Activated CD8-positive, alpha-beta memory T cell treated with anti-CD3 and anti-CD28 coated beads, Interleukin-2, amount 50 U/mL, for 24 hours (primary cell): Measurements from ENCODE around the gene PEA15.

Experiments used
- DNase-seq: peaks from one replicate; pipeline ENCODE4 v3.0.0-alpha.2; 2020; ENCODE audit errors: extremely low read depth

The PEA15 gene

DNA sequence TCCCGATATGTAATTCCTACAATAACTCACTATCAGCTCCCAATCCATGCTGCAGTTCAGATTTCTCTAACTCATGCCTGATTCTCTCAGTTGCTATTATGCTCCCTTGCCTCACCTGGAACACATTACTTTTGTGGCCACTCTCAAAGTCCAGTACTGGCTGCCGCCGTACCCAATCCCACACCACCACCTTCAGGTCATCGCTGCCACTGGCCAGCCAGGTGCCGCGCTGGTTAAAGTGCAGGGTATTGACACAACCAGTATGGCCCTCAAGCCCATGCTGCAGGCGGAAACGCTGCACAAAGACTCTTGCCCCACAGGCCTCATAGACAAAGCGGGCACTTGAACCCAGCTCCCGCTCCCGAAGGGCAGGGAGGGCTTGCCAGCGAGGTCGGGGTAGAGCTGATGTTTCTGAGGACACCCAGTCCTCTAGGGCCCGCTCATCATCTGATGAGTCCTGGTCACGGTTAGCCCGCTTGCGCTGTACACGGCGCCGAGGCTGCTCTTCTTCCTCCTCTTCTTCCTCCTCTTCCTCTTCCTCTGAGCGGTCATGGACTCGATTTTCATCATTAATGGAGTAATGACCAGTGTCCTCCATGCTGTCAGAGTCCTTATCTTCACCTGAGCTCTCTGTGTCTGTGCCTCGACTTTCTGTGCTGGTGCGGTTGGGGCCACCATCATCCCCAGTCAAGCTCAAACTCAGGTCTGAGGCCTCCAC lies 34.6 kb downstream of the PEA15 start:
- DNase-seq = no peak

DNA sequence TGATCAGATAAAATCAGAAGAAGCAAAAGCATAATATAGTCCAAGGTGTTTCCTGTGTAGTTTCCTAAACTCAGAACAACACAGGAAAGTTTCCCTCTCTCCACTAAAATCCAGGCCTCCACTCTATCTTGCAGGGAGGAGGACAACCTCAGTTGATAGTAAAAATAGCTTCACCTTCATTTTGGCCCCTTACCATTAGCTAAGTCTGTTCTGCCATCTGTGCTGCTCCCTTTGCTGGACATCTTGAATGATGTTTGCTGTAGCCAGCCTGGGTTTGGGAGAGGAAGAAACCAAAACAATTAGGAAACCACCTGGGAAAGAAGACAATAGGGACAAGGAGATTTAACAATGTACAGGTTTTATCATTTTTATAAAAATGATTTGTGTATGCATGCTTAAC lies 38.6 kb downstream of the PEA15 start:
- DNase-seq = no peak

DNA sequence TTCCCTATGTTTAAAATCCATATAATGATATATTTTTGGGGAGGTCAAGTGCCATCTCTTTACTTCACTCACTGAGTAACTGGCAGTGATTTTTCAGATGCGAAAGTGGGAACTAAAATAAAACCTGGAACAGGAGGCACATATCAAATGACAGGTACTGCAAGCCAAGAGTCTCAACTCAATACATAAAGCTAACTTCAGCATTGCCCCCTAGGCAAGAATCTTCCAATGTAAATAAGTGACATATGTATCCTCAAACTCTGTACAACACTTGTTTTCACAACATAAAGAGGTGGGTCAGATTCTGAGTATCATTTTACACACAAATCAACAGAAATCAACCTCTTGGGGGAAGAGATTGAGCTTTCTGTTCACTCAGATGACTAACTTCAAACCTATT lies 39.0 kb downstream of the PEA15 start:
- no peak for DNase-seq

DNA sequence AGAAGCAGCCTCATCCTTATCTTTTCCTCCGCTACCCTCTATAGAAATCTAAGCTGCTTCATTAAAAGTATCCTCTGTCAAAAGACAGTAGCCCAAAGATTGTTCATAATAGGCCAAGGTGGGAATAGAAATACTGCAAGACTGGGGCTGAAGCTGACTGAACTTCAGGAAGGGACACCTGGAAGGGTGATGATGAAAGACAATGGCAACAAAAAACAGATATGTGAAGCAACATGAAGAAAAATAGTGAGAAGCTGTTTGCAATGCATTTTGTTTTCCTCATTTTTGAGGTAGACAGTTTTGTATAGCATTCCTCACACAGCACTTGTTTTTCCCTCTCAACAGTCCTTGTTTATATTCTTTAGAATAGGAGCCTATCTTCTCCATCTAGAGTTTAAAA lies 40.2 kb downstream of the PEA15 start:
- DNase-seq = no peak

DNA sequence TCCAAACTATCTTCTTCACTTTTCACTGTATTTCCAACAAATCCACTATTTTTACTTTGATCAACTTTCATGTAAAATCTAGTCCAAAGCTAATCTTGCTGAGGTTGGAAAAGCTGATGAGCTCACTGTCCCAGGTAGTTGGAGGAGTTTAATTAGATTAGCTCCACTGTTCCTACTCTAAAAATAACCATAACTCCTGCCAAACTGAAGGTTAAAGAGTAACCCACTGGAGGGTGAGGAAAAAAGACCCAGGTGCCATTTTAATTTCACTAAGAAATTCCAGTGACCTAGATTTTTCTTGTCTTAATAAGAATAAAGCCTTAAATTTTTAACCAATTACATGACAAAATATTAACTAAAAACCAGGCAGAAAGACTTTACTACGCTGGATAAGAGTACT lies 41.9 kb downstream of the PEA15 start:
- DNase-seq = no peak

DNA sequence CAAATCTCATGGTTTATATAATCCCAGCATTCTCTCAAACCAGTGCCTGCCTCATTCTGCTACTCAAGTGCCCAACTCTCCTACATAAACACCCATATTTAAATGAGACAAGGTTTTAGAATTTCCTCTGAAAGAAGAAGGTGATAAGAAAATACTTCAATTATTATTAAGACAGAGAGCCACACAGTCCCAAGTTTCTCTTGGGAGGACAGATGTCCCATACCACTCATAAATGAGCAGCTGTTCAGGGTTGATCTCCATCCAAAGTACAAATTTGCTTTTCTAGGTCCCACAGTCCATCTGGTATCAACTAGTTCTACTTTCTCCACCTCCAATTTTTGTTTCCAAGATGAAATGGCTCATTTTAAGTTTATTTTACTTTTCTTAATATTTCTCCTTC lies 45.8 kb downstream of the PEA15 start:
- DNase-seq = no peak

DNA sequence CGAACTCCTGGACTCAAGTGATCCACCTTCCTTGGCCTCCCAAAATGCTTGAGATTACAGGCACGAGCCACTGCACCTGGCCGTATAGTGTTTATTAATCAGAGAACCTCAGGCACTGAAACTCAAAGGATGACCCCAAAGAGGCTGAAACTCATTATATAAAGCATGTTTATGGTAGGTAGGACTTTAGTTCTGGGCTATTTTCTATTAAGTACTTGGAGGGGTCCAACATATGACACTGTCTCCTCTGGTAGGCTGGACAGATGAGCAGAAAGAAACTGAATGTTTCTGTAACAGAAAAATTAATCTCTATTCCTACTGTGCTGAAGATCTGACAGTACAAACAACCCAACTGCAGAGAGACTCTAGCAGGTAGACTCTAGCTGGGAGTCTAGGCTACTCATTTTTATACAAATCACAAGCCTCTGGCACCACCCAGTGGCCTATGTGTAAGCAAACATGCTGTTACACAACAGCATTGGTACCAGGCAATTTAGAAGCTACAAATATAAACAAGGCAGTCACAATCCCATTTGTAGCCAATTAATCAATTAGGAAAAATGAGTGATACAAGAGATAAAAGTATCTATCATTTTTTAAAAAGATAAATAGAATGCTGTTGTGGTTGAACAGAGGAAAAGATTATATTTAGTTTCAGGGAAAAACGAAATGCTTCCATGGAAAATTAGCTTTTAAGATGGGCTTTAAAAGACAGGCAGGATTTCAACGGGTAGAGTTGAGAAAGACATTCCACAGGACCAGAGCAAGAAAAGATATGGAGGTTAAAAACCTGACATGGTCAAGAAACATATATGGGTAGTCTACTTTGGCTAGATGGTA lies 46.7 kb downstream of the PEA15 start:
- no peak for DNase-seq

DNA sequence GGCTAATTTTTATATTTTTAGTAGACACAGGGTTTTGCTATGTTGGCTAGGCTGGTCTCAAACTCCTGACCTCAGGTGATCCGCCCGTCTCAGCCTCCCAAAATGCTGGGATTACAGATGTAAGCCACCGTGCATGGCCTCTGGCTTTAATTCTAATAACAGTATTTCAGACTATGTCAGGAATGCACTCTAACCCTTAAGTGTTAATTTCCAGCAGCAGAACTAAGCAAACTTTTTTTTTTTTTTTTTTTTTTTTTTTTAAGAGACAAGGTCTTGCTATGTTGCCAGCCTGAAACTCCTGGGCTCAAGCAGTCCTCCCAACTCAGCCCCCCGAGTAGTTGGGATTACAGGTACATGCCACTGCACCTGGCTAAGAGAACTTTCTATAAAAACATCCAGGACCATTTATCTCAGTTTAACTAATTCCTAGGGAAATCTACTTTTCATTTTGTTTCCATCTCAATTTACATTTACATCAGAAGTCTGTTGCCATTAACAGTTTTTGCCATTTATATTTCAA lies 50.7 kb downstream of the PEA15 start:
- DNase-seq = no peak

DNA sequence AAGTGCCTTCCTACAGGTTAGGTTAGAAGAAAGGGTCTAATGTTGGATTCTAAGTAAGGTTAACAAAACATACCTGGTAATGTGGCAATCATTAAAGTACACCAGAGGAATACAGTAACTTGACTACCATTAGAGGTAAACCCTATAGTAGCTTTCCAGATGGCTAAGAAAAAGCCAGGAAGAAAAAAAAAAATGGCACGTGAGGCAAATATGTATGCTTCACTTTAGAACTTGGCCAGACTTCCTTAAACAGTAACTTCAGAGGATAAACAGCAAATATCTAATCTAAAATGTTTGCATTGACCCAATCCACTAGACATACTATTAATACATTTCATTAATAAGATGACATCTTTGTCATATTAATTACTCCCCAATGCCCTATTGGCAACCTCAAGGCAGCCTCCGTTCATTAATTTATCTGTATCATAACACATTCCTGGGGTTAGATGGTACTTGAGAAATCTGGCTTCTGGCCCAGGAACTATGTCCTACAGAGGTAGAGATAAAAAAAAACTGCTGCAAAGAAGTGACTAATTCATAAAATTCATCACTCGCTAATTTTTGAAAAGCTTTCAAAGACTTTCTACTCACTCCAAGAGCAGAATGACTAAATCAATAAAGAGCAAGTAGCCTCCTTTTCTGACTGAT lies 51.3 kb downstream of the PEA15 start:
- DNase-seq = no peak

DNA sequence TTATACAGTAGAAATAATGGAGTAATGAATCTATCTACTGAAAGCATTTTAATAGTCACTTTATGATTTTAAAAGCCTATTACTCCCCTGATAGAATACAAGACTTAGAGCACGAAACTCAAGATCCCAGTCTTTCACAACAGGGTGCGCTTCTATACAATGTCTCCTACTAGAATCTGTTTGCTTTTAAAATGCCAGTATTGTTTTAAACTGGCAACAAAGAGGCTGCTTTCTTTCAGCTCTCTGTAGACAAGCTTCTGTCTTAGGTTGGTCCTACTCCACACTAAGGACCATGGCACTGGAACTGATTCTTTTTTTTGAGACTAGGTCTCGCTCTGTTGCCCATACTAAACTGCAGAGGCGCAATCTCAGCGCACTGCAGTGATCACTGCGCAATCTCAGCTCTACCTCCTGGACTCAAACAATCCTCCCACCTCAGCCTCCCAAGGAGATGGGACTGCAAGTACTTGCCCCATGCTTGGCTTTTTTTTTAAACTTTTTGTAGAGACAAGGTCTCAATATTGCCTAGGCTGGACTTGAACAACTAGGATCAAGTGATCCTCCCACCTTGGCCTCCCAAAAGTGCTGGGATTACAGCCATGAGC lies 52.3 kb downstream of the PEA15 start:
- no peak for DNase-seq

DNA sequence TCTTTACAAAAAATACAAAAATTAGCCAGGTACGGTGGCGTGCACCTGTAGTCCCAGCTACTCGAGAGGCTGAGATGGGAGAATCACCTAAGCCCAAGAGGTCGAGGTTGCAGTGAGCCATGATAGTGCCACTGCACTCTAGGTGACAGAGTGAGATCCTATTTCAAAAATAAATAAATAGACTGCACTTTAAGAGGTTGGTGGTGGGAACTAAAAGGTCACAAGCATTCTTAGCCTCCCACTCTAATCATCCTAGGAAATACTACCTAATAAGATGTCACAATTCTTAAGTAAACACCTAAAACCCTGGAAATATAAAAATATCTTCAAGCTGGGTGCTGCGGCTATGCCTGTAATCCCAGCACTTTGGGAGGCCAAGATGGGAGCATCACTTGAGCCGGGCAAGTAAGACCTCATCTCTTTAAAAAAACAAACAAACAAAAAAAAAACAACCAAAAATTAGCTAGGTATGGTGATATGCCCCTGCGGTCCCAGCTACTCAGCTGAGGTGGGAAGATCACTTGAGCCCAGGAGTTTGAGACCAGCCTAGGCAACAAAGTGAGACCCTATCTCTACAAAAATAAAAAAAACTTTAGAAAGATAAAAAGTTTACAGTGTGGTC lies 53.1 kb downstream of the PEA15 start:
- no peak for DNase-seq

DNA sequence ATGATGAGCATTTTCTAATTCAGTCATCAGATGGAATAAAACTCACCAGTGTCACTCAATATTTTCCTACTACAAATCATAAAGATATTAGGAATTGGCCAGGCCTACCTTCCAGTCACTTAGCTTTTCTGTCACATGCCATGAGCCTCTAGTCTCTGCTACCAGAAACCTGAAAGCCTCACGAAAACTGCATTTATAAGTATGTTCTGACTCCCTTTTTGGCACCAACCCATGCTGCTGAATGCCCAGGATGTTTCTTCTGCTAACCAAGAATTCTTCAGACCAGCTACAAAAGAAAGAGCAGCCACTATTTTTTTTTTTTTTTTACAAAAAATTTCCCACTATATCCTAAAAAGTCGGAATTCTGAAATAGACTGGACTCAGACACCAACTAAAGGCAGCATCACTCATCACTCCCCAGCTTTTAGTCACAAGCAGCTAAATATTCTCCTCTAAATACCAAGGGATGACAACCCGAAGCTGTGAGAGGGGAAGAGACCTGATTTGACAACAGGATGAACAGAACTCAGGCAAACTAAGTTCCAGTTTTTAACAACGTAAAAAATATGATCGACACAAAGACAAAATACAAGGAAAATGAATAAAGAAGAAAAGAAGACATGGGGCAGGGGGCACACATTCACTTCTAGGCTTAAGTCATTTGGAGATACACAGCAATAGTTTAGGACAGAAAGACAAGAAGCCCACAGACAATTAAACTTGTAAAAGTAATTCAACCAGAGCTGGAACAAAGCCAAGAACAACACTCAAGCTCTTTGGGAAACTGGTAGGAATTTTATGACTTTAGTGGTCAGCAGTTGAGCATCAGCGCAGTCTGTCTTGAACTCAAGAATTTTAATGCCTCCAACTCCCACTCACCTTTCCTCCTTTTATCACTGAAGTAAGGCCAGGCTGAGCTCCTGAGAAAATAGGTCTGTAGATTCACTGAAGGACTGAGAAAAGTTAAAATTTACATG lies 55.5 kb downstream of the PEA15 start:
- DNase-seq = no peak

DNA sequence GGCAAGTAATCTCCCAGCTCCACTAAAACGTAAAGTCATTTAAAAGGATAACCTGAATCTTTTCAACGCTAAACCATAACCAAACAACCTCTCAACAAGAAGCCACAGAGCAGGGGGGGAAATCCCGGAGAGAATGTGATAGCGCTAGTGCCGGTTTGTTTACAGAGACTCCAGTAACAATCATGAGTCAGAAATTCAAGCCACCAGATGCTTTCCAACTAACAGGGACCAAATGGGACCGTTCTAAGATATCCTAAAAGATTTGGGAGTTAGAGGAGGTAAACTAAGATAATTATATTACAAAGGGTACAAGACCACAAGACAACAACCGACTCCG lies 56.3 kb downstream of the PEA15 start:
- DNase-seq = peak; percentile 52

DNA sequence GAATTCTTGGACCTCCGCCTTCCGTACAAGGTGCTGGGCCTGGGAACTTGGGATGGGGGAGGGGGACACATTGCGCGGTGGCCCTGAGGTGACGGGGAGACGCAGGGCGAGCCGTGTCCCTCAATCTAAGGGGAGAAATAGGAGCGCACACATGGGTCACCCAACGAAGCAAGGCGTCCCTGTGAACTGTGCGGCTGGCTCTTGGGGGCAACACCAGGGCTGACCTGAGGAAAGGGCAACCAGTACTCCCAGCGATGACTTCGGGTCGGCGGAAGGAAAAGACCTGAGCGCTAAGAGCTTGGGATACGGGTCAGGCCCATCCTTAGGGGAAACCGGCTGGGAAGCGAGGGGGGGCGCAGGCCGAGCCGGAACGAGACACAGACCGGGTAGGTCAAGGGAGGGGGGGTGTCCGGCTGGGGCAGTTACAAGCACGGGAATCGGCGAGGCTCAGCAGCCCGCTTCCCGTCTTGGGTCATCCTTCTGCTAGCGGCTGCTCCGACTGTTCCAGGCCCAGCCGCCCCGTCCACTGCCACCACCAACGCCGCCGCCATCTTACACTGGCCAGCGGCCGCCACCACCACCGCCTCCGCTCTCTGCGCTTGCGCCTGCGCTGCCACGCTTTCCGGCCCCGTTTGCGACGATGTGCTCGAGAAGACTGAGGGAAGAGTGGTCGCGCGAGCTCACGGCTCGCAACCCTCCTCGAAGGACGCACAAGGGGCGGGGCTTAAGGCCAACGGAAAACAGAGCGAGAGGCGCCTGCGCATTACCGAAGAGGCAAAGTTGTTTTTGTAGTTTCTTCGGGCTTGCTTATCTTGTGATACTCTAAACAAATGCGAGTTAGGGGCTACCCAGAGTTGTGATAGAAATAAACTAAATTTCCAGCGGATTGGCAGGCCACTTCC lies 57.0 kb downstream of the PEA15 start, which contains the start of gene DCAF8:
DCAF8 (minus strand) TSS at position 657 of the 902 bp plus-strand sequence. CDS start 18,541 bp downstream, outside the sequence.
- peak; percentile 96 for DNase-seq

DNA sequence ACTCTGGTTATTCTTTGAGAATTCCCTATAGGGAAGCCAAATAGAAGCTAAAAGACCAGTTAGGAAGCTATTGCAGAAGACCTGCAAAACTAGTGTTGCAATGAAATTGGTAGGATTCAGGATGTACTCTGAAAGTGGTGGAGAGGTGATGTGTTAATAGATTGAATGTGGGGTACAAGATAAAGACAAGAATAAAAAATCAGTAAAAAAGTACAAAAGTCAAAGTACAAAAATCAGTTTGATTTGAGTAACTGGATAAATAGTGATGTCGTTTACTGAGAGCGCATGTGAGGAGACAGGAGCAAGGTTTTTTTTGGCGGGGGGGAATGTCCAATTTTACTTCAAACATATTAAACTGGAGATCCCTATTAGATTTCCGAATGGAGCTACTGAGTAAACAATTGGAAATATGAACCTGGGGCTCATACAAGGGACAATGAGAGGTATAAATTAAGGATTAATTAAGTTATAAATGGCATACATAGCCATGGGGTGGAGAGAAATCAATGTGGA lies 59.7 kb downstream of the PEA15 start:
- no peak for DNase-seq
